Measurements from ENCODE around the gene WNT7B.

The WNT7B gene

DNA sequence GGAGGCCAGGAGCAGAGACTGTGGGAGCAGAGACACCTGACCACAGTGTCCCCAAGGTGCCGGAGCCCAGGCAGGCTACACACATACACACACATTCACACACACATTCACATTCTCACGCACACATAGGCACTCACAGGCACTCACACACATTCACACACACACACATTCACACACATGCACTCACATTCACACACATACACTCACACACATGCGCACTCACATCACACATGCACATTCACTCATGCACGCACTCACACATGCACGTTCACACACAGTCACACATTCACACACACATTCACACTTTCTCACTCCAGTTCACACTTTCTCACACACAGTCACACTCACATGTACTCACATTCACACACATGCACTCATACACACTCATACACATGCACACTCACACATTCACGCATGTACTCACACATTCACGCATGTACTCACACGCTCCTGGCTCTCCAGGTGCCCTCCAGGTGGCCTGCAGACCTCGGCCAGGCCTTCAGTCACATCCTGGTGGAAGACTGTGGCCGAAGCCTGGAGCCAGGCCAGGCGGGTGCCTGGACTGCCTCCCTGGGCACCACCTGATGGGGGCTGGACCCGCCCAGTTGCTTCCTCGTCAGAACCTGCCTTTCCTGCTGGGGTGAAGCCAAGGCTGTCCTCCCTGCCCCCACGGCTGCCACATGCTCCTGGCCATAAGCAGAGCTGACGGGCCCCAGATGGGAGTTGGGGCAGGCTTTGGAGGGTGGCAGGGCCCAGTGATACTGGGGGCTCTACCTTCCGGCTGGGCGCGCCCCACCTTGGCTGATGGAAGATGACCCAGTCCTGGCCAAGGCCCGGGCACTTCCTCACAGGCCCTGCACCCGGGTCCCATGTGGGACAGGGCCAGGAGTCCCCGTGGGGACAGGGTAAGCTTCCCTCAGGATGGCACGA is 89.5 kb downstream of the WNT7B start:
- DNase-seq (ENCODE audit: low read depth): no peak

GRCh38 chr22:45886540-45886939 is 90.4 kb downstream of the WNT7B start:
- DNase-seq (ENCODE audit: low read depth): no peak

GRCh38 chr22:45885941-45886395 is 91.0 kb downstream of the WNT7B start:
- DNase-seq (ENCODE audit: low read depth): no peak

GRCh38 chr22:45885171-45885840 is 91.7 kb downstream of the WNT7B start:
- DNase-seq (ENCODE audit: low read depth): no peak

GRCh38 chr22:45884201-45885062 is 92.5 kb downstream of the WNT7B start:
- no peak for DNase-seq (ENCODE audit: low read depth)

GRCh38 chr22:45883811-45884170 is 93.2 kb downstream of the WNT7B start:
- no peak for DNase-seq (ENCODE audit: low read depth)

- no peak for DNase-seq (ENCODE audit: low read depth)
These were observed 93.8 kb downstream of the WNT7B start for GRCh38 chr22:45882881-45883810.

DNA sequence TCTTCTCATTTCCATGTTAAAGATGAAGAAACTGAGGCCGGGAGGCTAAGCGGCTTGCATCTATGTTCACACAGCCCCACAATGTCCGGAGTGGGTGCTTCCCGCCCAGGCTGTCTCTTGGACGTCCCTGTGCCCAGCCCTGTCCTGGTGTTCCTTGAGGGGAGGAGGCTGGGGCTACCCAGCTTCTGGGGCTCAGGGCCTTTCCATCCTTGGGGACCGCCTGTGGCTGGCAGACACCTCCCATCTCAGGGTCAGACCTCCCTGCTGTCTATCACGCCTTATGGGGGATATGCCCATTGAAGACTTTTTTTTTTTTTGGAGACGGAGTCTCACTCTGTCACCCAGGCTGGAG is 95.5 kb downstream of the WNT7B start:
- DNase-seq (ENCODE audit: low read depth): no peak

GRCh38 chr22:45880716-45881523 is 96.0 kb downstream of the WNT7B start:
- DNase-seq (ENCODE audit: low read depth): no peak

- no peak for DNase-seq (ENCODE audit: low read depth)
These were observed 96.8 kb downstream of the WNT7B start for GRCh38 chr22:45880091-45880715.

DNA sequence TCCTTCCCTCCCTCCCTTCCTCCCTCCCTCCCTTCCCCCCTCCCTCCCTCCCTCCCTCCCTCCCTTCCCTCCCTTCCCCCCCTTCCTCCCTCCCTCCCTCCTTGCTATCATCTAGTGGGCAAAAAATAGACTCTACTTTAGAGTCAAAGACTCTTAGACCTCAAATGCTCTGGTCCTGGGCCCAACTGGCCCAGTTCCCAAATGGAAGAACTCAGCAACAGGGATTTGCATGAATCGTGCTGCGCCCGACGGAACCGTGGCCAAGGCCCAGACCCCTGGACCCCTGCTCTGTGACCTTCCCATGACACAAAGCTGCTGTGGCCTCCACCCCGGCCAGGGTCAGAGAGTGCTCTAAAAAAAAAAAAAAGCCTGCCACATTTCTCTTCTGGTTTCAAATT is 97.4 kb downstream of the WNT7B start:
- no peak for DNase-seq (ENCODE audit: low read depth)

- DNase-seq (ENCODE audit: low read depth): no peak
These were observed 97.9 kb downstream of the WNT7B start for GRCh38 chr22:45878901-45879551.

DNA sequence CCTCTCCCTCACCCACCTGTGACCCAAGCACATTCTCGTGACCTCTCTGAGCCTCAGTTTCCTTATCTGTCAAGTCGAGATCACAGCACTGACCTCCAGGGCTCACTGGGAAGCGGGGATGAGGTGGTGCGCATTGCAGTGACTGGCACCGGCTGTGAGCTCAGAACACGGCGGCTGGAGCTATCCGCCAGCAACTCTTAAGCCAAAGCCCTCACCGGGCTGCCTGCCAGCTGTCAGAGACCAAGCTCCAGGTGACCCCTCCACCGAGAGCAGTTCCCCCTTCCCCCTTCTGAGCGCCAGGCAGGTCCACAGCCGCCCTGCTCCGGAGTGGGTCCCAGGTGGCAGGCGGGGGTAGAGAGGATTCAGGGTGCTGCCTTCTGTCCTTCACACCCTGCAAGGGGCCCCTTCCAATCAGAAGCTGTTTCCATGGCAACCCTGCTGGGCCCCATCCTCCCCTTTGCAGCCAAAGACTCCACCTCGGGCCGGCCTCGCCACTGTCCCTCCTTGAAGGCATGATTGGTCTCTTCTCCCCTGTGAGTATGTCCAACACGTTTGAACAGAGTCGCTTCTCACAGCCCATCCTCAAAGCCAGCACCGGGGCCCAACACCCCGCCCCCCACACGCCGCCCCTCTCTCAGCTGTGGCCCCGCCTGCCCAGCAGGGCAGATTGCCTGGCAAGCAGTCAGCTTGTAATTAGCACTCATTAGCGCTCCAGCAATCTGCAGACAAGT is 98.7 kb downstream of the WNT7B start:
- DNase-seq (ENCODE audit: low read depth): no peak

- no peak for DNase-seq (ENCODE audit: low read depth)
These were observed 99.3 kb downstream of the WNT7B start for GRCh38 chr22:45877651-45878050.

DNA sequence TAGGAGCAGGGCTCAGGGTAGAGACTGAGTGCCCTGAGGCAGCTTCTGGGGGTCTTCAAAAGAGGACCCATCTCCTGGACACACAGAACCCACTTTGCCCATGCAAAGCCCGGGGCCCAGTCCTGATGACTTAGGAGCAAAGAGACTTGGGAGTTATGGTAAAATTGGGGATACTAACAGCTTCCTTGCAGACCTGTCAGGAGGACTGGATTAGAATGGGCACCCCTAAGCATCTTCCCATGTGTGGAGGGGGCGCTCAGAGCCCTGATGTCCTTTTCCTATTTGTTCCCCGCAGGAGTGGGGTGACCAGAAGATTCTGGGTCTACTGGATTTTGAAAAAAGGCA is 100.0 kb downstream of the WNT7B start:
- no peak for DNase-seq (ENCODE audit: low read depth)

- no peak for DNase-seq (ENCODE audit: low read depth)
These were observed 100.6 kb downstream of the WNT7B start for GRCh38 chr22:45876136-45877035.

DNA sequence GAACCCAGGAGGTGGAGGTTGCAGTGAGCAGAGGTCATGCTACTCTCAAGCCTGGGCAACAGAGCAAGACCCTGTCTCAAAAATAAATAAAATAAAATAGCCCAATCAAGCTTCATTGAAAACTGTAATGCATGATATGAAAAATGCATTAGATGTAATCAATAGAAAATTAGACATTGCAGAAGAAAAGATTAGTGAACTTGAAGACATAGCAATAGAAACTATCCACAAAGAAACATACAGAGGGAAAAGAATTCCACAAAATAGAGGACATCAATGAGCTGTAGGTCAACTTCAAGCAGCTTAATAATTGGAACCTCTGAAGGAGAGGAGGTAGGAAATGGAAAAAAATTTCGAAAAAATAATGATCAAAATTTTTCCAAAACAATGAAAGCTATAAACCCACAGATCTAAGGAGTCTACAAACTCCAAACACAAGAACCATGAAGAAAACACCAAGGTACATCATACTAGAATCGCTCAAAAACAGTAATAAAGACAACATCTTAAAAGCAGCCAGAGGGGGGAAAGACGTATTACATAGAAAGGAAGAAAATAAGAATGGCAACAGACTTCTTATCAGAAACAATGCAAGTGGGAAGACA is 104.2 kb downstream of the WNT7B start:
- DNase-seq (ENCODE audit: low read depth): no peak

Data from stimulated activated CD8-positive, alpha-beta memory T cell treated with anti-CD3 and anti-CD28 coated beads, Interleukin-12 subunit alpha, Interleukin-12 subunit beta, amount 100 ng/mL, for 1 hour (primary cell).